H1 (cell line): ENCODE data around the gene PPIH. TPM values are rescaled to one million over a fixed set of nuclear protein-coding genes. Genes with fewer than 3 reads are reported as not detected.

Experiments used
- polyA plus RNA-seq, 7 experiments: library from polyadenylated mRNA; depleted of rRNA in 3 of 7; stranded (reverse) in 5 of 7; unstranded in 2 of 7; fragments of >200 nt in 5 of 7; fragments of 200-250 nt in 2 of 7; gene quantifications; 1 replicate in 5 of 7; 2 replicates in 1 of 7; 4 replicates in 1 of 7; pipeline versions ENCODE4 v1.2.1 to v1.2.3, GENCODE V29; 2011 to 2013; ENCODE audit warnings: missing spikeins in 2 of 7, mixed read lengths in 2 of 7
- total RNA-seq: library from RNA; stranded (reverse); fragmentation: NEBNext Ultra II Directional; extraction: Animal tissue kit (Norgen Biotek cat#: 25700); gene quantifications from 2 replicates; pipeline ENCODE4 v1.2.1, GENCODE V29; 2021

PPIH gene
- total and polyA plus RNA-seq, 2 of the 8 experiments (the other 6 are each of a cell fraction or from before 2014, with no cell fraction given): 78.1 to 91.5 TPM

Other genes starting within 250 kb of the PPIH start
- not detected in 2 replicates for gene ZMYND12, start 202.4 kb upstream of the PPIH start, total RNA-seq
- 0.38 and 0.62 TPM in 2 replicates for gene ZMYND12, start 202.4 kb upstream of the PPIH start, polyA plus RNA-seq (2011; rRNA removed)
- gene PPCS, start 201.9 kb upstream of the PPIH start, total RNA-seq: 23.6 and 24.5 TPM in 2 replicates
- 35.3 and 61.5 TPM in 2 replicates for gene PPCS, start 201.9 kb upstream of the PPIH start, polyA plus RNA-seq (2011; rRNA removed)
- gene CCDC30, start 195.1 kb upstream of the PPIH start, total RNA-seq: 0.98 and 1.8 TPM in 2 replicates
- gene CCDC30, start 195.1 kb upstream of the PPIH start, polyA plus RNA-seq (2011; rRNA removed): 0.38 and 0.60 TPM in 2 replicates
- 1,219 and 1,248 TPM in 2 replicates for gene YBX1, start 24.0 kb downstream of the PPIH start, total RNA-seq
- 438 and 476 TPM in 2 replicates for gene YBX1, start 24.0 kb downstream of the PPIH start, polyA plus RNA-seq (2011; rRNA removed)
- gene CLDN19, start 81.8 kb downstream of the PPIH start, total RNA-seq: 9.7 and 12.1 TPM in 2 replicates
- gene CLDN19, start 81.8 kb downstream of the PPIH start, polyA plus RNA-seq (2011; rRNA removed): 17.2 and 27.8 TPM in 2 replicates
- gene P3H1, start 108.6 kb downstream of the PPIH start, total RNA-seq: 58.4 and 60.4 TPM in 2 replicates
- gene P3H1, start 108.6 kb downstream of the PPIH start, polyA plus RNA-seq (2011; rRNA removed): 87.5 and 90.7 TPM in 2 replicates
- 6.9 and 7.1 TPM in 2 replicates for gene C1orf50, start 108.8 kb downstream of the PPIH start, total RNA-seq
- 2.1 and 3.2 TPM in 2 replicates for gene C1orf50, start 108.8 kb downstream of the PPIH start, polyA plus RNA-seq (2011; rRNA removed)
- gene TMEM269, start 126.6 kb downstream of the PPIH start, total RNA-seq: 0.35 and 0.61 TPM in 2 replicates
- gene TMEM269, start 126.6 kb downstream of the PPIH start, polyA plus RNA-seq (2011; rRNA removed): 0.14 TPM in 2 replicates
- 3.9 and 5.0 TPM in 2 replicates for gene ERMAP, start 158.7 kb downstream of the PPIH start, total RNA-seq
- gene ERMAP, start 158.7 kb downstream of the PPIH start, polyA plus RNA-seq (2011; rRNA removed): 2.2 and 2.5 TPM in 2 replicates
- 30.2 and 34.2 TPM in 2 replicates for gene SVBP, start 159.0 kb downstream of the PPIH start, total RNA-seq
- 16.3 and 29.7 TPM in 2 replicates for gene SVBP, start 159.0 kb downstream of the PPIH start, polyA plus RNA-seq (2011; rRNA removed)
- gene ZNF691, start 188.2 kb downstream of the PPIH start, total RNA-seq: 18.6 and 19.5 TPM in 2 replicates
- 19.0 and 19.5 TPM in 2 replicates for gene ZNF691, start 188.2 kb downstream of the PPIH start, polyA plus RNA-seq (2011; rRNA removed)